ENCODE results near the gene UVRAG. TPM values are rescaled to one million over a fixed set of nuclear protein-coding genes. Genes with fewer than 3 reads are reported as not detected.

UVRAG gene
- total and polyA plus RNA-seq, 9 donors, result 10.1 to 26.7 (median 19.2) TPM

GRCh38 chr11:75792127-75792731 is 22.8 kb upstream of the UVRAG start:
- TF ChIP-seq CTCF (IDR thresholded peaks at IDR 0.05) (no peak), POLR2A (IDR thresholded peaks at IDR 0.05) (no peak), EP300 (IDR thresholded peaks at IDR 0.05) (no peak)
- DNase-seq, result no peak
- Histone ChIP-seq H3K27me3 (no peaks in the 10 kb centered on the region), H3K27ac (no peak overlapping the region), H3K4me1 (ENCODE audit: insufficient read depth) (no peaks in the 10 kb centered on the region), H3K36me3 (no peaks in the 10 kb centered on the region), H3K9me3 (no peaks in the 10 kb centered on the region), H3K4me3 (no peak overlapping the region)
- intact Hi-C loops (cut with DNase I), result no loop called here
- WGBS, 3 donors, result 84 to 86% (median 85%) methylated on average over 4 to 6 of the region's 6 CpGs

- intact Hi-C loops (cut with DNase I), result no loop called here
- Histone ChIP-seq H3K9me3 (no peaks in the 10 kb centered on the region), H3K4me1 (ENCODE audit: insufficient read depth) (no peaks in the 10 kb centered on the region), H3K4me3 (no peak overlapping the region), H3K27me3 (no peaks in the 10 kb centered on the region), H3K27ac (no peak overlapping the region), H3K36me3 (no peaks in the 10 kb centered on the region)
- no peak for DNase-seq
- 78 to 87% (median 82%) methylated on average over 12 of the region's 12 CpGs for WGBS, 3 donors
- TF ChIP-seq POLR2A (IDR thresholded peaks at IDR 0.05), result no peak
- no peak for TF ChIP-seq EP300 (IDR thresholded peaks at IDR 0.05)
- no peak for TF ChIP-seq CTCF (IDR thresholded peaks at IDR 0.05)
Observed at GRCh38 chr11:75792997-75793800, 21.8 kb upstream of the UVRAG start.

- 67 to 73% (median 71%) methylated on average over 2 of the region's 2 CpGs for WGBS, 3 donors
- Histone ChIP-seq H3K4me1 (ENCODE audit: insufficient read depth) (no peaks in the 10 kb centered on the region), H3K27ac (no peak overlapping the region), H3K27me3 (no peaks in the 10 kb centered on the region), H3K4me3 (no peak overlapping the region), H3K9me3 (no peaks in the 10 kb centered on the region), H3K36me3 (no peaks in the 10 kb centered on the region)
- no peak for DNase-seq
- TF ChIP-seq EP300 (IDR thresholded peaks at IDR 0.05) (no peak), POLR2A (IDR thresholded peaks at IDR 0.05) (no peak), CTCF (IDR thresholded peaks at IDR 0.05) (no peak)
- intact Hi-C loops (cut with DNase I), result no loop called here
Observed at GRCh38 chr11:75793966-75794365, 21.0 kb upstream of the UVRAG start.

- intact Hi-C loops (cut with DNase I), result no loop called here
- H3K27ac ChIP-seq, result no peak overlapping the region
- H3K4me3 ChIP-seq, result no peak overlapping the region
- TF ChIP-seq POLR2A (IDR thresholded peaks at IDR 0.05), result no peak
- TF ChIP-seq EP300 (IDR thresholded peaks at IDR 0.05), result no peak
- TF ChIP-seq CTCF (IDR thresholded peaks at IDR 0.05), result no peak
- no peaks in the 10 kb centered on the region for H3K27me3 ChIP-seq
- H3K4me1 ChIP-seq (ENCODE audit: insufficient read depth), result no peaks in the 10 kb centered on the region
- H3K36me3 ChIP-seq, result no peaks in the 10 kb centered on the region
- H3K9me3 ChIP-seq, result no peaks in the 10 kb centered on the region
- DNase-seq, result no peak
- WGBS, 3 donors, result 80 to 86% (median 82%) methylated on average over 4 of the region's 4 CpGs
Observed at GRCh38 chr11:75795276-75796090, 19.5 kb upstream of the UVRAG start.

Measured in ovary (tissue), 9 donors.